Esophagus squamous epithelium (tissue), 4 donors: ENCODE data around the gene PAK4.

ENCODE experiments used
- CTCF ChIP-seq, 6 experiments: fragments of 450-650 bp in 4 of 6; fragments of 200-600 bp in 2 of 6; sonication (generic) in 2 of 6; IDR thresholded peaks; one replicate each; pipeline ENCODE4 v1.5.1; 2016 to 2019; ENCODE audit warnings: antibody characterized with exemption in 6 of 6, mild to moderate bottlenecking in 4 of 6, moderate library complexity in 4 of 6
- POLR2A ChIP-seq, 4 donors: fragments of 450-650 bp; IDR thresholded peaks; one replicate each; pipeline ENCODE4 v1.6.1; 2017; ENCODE audit warnings: antibody characterized with exemption in 4 of 4, mild to moderate bottlenecking in 4 of 4, moderate library complexity in 3 of 4

- TF ChIP-seq CTCF (IDR thresholded peaks at IDR 0.05) (no peak), POLR2A (IDR thresholded peaks at IDR 0.05) (no peak)
Measured at GRCh38 chr19:39177110-39177699, 51.6 kb downstream of the PAK4 start.
